GM20000 (cell line): ENCODE results near the gene LCN9.

Experiments used
- DNase-seq: peaks from one replicate; pipeline ENCODE4 v3.0.0; 2012; ENCODE audit warnings: low spot score
- CTCF ChIP-seq: IDR thresholded peaks from 2 replicates; pipeline ENCODE4 v1.5.1; 2012; ENCODE audit warnings: mild to moderate bottlenecking, control low read depth; ENCODE audit errors: extremely low read depth, missing control alignments

LCN9 gene

GRCh38 chr9:135716045-135716444 is 52.9 kb downstream of the LCN9 start:
- no peak for TF ChIP-seq CTCF
- no peak for DNase-seq
